ENCODE measurements around the gene RRAS2.

- TF ChIP-seq SIN3A (IDR thresholded peaks at IDR 0.05; ENCODE audit: borderline replicate concordance, insufficient read depth, low read length) (no peak), TAF1 (IDR thresholded peaks at IDR 0.05; ENCODE audit: borderline replicate concordance, insufficient read depth, low read length) (no peak), POLR2AphosphoS5 (IDR thresholded peaks at IDR 0.05; ENCODE audit: low read depth, low read length) (no peak), REST (IDR thresholded peaks at IDR 0.05; ENCODE audit: insufficient read depth in 1 of 2, low read depth in 2 of 2, low read length in 2 of 2) (no peak)
Measured at GRCh38 chr11:14255238-14255534, 103.8 kb downstream of the RRAS2 start.
